Measurements from ENCODE around the gene KRT16. TPM values are rescaled to one million over a fixed set of nuclear protein-coding genes. Genes with fewer than 3 reads are reported as not detected.
A peak's percentile ranks its signal among the peaks of the same experiment; 100 is the strongest.
"Not testable (repeated sequence)": the region's sequence is repeated elsewhere in the genome, so short reads cannot be mapped to it uniquely, and the experiment has no call there.

The KRT16 gene
- polyA plus RNA-seq, 4 donors: 0.09 TPM; not detected in 3

DNA sequence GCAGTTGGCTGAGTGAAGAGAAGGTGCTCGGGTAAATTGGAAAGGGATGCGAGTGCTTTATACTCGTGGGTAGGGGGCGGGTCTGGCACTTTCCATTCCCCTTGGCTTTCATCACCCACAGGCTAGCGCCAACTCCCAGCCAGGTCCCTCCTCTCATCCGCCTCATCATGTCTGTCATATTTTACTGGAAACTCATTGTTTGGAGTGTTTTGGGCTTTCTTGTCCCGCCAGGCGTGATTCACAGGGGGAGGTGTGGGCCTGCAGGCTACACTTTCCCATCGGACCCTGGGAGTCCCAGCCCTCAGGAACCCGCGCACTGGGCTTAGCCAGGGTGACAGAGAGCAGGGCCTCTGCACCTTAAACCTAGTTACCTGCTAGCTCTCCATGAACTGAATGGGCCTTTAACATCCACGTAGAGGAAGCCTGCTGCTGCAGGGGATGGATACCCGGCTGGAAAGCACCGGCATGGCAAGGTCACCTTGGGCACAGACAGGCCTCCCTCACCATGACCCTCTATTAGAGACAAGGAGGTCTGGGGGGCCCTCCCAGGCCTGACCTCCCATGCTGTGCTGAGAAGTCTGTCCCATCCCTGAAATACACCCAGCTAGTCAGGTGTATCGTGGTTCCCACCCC lies 25.6 kb downstream of the KRT16 start, which contains the start of gene KRT14:
Gene KRT14 (minus strand): TSS at position 33 of the 633 bp plus-strand sequence. CDS start 61 bp downstream, outside the sequence.
- no peak for DNase-seq (ENCODE audit: low read depth in 4 of 4, low spot score in 3 of 4)

DNA sequence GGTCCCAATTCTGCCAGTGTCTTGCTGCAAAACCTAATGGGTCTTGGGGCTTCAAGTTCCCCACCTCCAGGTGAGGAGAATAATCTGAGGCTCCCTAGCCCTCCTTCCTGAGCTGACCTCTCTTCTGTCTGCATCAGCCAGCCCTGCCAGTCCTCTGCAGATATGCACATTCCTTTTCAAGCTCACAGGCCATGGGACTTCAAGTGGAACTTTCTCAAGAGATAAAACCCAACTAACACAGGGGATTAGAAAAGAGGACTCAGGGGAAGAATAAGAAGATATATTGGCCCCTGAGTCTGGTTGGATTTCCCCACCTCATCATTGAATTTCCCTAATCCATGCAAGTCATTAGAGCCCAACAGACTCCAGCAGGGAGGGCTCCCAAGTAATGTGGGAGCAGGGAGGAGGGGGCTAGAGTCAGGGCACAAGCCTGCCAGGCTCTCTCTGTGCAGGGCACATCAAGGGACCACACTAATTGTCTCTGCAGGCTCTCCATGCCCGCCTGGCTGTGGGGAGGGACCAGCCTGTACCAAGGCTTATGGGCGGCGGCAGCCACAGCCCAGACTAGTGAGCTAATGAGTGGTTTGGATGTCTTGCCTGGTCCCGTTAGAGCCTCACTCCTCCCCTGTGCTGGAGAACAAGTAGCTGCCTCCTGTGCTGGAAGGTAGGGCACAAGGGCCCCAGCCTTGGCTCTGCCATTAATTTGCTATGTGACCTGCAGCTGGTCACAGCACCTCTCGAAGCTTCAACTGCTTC lies 27.1 kb downstream of the KRT16 start:
- DNase-seq (ENCODE audit: low read depth in 4 of 4, low spot score in 3 of 4): no peak

DNA sequence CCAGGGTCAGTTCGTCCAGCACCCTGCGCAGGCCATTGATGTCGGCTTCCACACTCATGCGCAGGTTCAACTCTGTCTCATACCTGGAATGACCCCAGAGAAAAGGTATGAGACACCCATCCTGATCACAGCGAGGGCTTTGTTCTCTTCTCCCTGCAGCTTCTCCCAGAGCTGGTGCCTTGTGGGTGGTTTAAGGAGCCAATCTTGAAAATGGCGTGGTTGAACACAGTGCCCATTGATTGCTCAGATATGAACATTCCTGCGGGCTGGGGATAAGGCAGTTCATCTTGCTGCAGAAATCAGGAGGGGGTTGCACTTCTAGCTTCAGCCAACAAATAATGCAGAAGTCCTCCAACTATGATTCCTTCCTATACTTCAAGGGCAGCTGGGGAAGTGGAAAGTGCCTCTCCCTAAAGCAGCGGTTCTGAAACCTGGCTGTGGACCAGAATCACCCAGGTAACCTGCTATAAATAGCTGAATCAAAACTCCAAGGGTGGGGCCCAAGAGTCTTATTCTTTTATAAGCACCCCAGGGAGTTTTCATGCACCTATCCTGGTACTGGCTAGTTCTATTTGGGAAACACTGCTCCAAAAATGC lies 28.1 kb downstream of the KRT16 start:
- DNase-seq (ENCODE audit: low read depth in 4 of 4, low spot score in 3 of 4): not testable (repeated sequence)

DNA sequence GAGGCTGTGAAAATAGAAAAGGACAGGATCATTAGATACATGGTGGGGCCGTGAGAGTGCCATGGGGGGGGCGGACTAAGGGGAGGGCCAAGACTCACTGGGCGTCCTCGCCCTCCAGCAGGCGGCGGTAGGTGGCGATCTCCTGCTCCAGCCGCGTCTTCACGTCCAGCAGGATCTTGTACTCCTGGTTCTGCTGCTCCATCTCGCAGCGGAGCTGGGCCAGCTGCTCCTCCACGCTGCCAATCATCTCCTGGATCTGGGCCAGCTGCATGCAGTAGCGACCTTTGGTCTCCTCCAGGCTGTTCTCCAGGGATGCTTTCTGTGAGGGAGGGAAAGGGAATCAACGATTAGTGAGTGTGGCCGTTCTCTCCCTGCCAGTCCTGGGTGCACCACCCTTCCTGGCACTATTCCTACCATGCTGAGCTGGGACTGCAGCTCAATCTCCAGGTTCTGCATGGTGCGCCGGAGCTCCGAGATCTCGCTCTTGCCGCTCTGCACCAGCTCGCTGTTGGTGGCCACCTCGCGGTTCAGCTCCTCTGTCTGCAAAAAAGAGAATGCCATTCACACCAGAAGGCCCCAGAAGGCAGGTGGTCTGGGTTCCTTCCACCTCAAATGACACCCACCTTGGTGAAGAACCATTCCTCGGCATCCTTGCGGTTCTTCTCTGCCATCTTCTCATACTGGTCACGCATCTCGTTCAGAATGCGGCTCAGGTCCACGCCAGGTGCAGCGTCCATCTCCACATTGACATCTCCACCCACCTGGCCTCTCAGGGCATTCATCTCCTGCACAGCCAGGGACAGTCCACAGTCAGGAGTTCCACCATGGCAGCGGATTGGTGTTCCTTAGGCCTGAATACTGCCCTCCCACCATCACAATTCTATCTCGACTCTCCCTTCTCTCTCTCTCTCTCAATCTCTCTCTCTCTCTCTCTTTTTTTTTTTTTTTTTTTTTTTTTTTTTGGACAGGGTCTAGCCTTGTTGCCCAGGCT lies 29.1 kb downstream of the KRT16 start:
- no peak for DNase-seq (ENCODE audit: low read depth in 4 of 4, low spot score in 3 of 4)

DNA sequence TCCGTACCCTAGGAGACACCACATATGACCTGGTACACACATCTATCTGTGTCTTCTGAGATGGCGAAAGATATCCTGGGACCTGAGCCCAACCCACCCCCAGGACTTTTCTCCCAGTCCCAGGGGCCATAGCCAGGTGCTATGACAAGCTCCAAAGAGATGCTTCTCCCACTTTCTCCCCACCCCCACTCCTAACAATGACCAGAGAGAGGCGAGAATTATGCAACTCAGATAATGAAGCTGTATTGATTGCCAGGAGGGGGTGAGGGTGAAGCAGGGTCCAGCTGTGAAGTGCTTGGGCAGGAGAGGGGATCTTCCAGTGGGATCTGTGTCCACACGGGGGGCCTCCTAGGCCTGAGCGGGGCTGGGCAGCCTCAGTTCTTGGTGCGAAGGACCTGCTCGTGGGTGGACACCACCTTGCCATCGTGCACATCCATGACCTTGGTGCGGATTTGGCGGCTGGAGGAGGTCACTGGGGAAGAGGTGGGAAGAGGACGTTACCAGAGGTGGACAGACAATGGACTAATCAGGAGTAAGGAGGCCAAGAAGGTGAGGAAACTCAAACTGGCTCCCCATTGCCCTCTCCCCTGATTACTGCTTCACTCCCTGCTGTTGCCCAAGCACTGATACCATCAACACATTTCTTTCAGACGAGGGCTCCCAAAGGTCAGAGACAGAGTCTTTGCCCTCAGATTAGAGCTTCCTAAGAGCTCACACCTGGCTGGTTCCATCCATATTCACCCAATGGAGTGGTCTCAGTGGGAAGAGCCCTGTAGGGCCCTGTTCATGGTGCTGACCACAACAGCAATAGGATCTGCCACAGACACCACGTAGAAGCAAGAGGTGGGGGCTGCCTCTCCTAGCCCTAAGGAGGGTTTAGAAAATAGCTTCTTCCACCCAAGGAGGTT lies 30.3 kb downstream of the KRT16 start:
- DNase-seq (ENCODE audit: low read depth in 4 of 4, low spot score in 3 of 4): not testable (repeated sequence)

DNA sequence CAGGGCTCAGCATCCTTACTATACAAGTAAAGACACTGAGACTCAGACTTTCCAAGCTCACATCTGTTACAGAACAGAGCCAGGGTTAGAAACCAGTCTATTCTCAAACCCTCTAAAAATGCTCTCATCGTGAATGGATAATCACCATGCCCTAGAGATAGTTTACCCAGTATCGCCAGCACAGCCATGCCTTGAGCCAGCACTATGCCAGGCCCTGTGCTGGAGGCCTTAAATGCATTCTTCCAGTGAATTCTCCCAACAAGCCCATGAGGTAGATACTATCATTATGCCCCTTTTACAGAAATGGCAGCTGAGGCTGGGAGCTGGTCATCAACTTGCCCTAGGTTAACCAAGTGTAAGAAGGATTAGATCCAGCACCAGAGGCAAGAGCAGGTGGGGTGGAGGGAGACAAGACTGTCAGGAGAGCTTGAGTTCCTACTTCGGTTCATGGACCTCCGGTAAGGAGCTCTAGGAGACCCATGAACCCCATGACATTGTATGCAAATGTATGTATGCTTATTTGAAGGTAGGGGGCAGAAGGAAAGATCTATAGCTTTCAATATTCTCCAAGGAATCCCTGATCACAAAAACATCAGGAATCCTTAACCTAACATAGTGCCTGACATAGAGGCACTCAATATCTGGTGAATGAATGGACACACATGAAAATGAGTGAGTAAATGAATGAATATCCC lies 31.1 kb downstream of the KRT16 start:
- no peak for DNase-seq (ENCODE audit: low read depth in 4 of 4, low spot score in 3 of 4)

DNA sequence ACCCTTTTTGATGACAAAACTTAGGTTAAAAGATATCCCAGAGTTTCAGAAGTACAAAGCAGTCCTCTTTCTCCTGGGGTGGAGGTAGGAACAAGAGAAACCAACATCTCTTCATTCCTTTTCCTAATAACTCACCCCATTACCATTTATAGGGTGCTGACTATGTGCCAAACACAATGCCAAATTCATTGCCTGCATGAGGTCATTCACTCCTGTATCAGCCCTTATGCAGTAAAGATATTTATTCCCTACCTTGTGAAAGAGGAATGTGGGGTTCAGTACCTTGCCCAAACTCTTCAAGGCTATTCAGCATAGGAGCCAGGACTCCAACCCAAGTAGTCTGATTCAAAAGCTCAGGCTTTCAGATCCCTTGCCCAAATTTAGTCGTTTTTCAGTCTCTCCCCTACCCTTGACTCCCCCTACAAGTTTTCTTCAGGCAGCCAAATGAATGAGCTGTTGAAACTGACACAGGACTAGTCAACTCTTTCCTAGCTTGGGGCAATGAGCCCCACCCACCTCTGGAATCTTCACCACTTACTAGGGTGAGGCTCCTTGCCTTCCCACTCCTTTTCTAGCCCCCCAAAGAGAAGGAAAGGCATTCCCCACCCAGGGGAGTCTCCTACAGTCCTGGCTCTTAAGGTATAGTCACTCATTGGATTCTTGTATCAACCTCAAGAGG lies 31.7 kb downstream of the KRT16 start:
- DNase-seq (ENCODE audit: low read depth in 4 of 4, low spot score in 3 of 4): no peak

DNA sequence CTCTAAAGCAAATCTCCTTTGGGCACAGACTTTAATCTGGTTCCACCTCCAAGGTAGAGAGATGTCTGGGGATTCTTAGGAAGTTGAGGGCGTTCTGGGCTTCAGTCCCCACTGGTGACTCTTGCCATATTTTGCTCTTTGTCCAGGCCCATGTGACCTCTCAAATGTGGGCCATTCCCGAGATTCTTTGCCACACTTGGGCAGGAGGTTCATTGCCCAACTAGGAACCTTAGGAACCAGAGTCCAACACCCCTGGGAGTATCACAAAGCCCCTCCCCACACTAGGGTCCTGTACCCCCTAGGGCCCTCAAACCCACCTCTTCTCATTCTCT lies 32.4 kb downstream of the KRT16 start:
- no peak for DNase-seq (ENCODE audit: low read depth in 4 of 4, low spot score in 3 of 4)

DNA sequence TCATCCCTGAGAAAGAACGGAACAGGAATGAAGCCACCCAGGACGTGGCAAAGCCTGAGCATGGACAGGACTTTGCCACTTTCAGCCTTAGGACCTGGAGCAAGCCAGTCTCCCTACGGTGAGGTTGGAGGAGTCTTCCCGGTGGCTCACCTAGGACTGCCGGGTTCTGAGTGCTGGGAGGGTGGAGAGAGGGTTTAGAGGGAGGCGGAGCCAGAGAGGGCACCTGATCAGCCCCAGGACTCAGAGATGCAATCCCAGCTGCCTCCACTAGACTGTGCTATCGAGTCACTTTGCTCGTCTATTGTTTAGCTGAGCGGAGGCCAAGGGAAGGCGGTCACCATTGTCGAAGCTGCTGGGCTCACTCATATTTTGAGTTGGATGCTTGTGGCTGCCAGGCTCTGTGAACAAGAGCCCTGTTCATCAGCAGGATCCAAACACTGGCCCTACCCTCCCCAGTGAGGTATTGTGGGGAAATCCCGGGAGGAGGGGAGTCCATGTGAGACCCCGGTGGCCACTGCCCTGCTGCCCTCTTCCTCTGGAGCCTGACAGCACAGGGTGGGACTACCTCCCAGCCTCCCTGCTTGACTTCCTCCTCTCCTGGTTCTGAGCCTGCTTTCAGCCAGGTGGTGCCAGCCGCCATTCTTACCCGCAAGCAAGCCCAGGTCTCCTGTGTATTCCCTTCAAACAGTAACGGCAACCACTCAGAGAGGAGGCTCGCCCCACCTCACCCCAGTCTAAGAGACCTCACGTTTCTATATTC lies 32.9 kb downstream of the KRT16 start:
- peak; percentile 77 to 84 (median 78) for DNase-seq (ENCODE audit: low read depth in 4 of 4, low spot score in 3 of 4)

DNA sequence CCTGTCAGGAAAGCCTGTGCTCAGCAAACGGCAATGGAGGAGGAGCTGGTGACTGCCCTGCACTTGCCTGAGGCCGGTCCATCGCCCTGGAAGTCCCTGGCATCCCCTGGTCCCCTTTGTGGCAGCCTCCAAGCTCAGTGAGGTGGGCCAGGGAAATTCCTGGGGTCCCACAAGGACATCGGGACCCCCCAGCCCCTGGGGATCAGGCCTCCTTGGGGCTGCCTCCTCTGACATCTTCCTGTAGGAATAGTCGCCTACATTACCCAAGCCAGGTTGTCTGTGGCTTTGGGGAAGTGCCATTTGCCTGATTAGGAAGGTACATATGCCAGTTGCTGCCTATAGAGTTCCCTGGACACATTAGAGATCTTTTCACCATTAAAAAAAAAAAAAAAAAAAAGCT lies 33.6 kb downstream of the KRT16 start:
- no peak for DNase-seq (ENCODE audit: low read depth in 4 of 4, low spot score in 3 of 4)

DNA sequence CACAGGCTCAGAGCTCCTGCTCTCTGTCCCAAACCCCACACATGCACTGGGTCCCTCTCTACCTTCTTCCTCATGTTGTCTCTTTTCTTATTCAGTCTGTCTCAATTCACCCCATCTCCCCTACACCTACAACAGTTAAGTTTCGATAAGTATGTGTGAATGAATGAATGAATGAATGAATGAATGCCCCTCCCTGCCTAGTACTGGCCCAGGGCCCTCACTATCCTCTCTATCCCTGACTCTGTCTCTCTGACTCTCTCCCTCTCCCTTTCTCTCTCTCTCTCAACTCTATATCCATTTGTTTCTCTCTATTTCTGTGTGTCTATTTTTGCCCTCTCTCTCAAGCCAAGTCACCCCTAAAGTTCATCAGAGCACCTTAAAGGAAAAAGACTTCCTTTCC lies 34.0 kb downstream of the KRT16 start:
- DNase-seq (ENCODE audit: low read depth in 4 of 4, low spot score in 3 of 4): no peak

DNA sequence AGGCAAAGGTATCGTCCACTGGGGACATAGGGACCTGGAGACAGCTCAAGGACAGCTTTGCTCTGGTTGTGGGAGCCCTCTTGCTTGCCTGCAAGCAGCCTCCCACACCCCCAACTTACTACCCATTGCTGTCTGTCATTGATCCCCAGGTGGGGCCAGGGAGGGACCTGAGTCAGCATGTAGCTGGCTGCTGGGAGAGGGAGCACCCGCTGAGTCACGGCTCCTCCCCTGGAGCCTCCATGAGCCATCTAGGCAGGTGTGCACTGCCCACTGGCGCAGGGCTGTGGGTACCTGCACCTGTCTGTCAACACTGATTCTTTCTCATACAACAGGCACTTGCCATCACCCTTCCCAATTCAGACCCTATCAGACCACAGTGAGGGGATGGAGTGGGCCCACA lies 35.8 kb downstream of the KRT16 start:
- DNase-seq (ENCODE audit: low read depth in 4 of 4, low spot score in 3 of 4): not testable (repeated sequence)

DNA sequence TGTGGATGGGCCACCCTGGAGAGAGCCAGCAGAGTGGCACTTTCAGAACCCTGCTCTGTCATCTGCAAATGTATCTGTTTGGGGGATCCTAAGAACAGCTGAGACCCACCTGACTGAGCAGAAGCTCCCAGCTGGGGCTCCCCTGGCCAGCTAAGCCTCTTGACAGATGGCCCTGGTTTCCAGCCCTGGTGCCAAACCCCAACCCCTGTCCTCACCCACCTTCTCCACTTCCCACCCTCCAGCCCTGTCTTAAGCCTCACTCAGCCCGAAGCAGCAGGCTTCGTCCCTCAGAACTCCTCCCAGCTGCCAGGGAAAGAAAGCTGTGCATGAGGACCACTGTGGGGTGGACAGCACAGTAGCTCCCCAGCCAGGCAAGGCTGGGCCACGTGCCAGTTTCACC lies 37.2 kb downstream of the KRT16 start:
- DNase-seq (ENCODE audit: low read depth in 4 of 4, low spot score in 3 of 4): no peak

DNA sequence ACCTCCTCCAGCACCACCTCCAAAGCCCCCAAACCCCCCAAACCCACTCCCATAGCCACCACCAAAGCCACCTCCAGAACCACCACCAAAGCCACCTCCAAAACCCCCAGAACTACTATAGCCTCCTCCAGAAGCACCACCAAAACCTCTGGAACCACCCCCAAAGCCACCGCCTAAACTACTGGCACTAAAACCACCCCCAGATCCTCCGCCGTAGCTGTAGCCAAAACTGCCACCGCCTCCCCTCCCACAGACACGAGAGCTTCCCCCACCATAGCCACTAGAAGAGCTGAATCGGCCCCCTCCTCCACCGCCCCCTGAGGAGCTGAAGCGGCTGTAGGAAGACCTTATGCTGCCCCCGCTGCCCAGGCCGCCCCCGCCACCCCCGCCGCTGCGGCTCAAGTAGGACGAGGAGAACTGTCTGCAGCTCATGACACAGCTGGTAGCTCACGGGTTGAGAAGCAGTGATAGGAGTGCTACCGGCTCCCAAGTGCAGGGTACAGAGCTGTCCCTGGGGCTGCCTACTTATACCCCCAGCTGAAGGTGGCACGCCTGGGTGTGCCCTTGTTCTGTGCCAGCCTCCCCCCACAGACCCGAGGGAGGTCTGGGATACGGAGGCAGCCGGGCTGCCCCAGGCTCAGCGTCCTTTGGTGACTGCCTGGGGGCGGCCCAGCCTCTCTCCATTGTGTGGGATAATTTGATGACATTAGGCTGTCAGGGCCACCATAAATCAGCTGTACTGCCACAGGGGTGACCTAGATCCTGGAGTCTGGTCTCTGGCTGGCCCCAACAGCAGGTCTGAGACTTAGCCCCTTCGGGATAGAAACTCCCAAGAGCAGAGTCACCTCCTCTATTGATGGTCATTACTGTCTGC lies 40.8 kb downstream of the KRT16 start, which contains the start of gene KRT9:
Gene KRT9 (minus strand): TSS at position 499 of the 874 bp plus-strand sequence. CDS start 67 bp downstream, at position 432.
- no peak for DNase-seq (ENCODE audit: low read depth in 4 of 4, low spot score in 3 of 4)

DNA sequence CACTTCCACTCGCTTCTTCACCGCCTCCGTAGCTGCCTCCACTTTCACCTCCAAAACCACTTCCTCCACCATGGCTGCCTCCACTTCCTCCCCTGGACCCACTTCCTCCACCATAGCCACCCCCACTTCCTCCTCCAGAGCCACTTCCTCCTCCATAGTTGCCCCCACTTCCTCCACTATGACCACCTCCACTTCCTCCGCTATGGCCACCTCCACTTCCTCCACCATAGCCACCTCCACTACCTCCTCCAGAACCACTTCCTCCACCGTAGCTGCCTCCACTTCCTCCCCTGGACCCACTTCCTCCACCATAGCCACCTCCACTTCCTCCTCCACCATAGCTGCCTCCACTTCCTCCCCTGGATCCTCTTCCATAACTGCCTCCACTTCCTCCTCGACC lies 45.2 kb downstream of the KRT16 start:
- no peak for DNase-seq (ENCODE audit: low read depth in 4 of 4, low spot score in 3 of 4)

DNA sequence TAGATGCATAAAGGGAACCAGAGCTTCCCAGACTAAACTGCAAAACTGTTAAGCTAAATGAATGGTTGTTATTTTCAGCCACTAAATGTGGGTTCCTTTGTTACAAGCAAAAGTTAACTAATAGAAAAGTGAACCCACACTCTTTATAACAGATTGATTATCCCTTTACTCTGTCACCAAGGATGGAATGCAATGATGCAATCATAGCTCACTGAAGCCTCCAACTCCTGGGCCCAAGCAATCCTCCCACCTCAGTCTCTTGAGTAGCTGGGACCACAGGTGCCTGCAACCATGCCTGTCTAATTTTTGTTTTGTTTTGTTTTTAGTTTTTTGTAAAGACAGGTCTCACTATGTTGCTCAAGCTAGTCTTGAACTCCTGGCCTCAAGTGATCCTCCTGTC lies 47.2 kb downstream of the KRT16 start:
- no peak for DNase-seq (ENCODE audit: low read depth in 4 of 4, low spot score in 3 of 4)
